T1000 (cell line): Measurements from ENCODE around the gene BSPRY.
"Not testable (repeated sequence)": the region's sequence is repeated elsewhere in the genome, so short reads cannot be mapped to it uniquely, and the experiment has no call there.

ENCODE experiments used
- DNase-seq: peaks from one replicate; lab custom pipeline; 2025; ENCODE audit warnings: mixed read lengths; lab: John Stamatoyannopoulos, UW

Gene BSPRY

DNA sequence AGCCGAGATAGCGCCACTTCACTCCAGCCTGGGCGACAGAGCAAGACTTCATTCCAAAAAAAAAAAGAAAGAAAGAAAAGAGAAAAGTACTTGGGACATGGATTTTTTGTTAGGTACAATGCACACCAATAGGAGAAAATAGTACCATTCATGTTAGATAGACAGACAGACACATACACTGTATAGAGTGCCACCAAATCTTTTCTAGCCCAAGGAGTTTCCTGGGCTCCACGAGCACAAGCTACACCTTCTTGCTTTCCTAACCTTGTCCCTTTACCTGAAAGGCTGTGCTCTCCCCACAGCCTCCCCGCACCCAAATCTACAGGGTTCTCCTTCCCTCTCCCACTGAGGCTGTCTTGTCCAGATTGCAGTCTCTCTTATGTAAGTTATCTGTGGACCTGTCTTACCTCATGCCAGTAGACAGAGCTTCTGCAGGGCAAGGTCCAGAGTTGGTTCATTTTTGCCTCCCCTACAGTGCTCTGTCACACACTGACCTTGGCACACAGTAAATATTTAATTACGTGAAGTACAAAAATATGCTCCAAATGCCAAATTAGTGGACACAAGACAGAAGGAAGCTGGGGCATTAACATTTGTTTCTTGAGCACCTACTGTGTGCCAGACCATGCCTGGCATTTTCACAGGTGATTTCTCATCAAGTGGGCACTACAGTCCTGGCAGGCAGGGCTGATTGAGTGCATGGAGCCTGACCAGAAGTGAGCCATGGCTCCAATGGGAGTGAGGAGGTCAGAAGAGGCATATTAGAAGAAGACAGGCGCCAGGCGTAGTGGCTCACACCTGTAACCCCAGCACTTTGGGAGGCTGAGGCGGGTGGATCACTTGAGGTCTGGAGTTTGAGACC lies 45.9 kb downstream of the BSPRY start:
- no peak for DNase-seq

DNA sequence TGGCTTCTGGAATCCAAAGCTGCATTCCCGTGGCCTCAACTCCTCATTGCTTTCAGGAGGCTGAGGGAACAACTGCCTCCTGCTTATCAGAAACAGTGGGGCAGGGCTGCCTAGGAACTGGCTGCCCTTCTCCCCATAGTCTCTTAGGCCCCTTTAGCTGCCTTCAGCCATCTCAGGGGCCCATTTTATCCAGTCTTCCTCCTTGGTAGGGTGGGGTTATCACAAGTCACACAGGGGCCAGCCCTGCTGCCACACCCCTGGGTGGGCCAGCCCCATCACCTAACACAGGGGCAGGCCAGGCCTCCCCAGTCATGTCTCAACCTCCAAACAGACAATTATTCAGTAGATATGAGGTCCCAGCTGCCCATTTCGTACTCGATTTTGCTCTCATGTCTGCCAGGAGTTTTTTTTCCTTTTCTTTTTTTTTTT lies 47.9 kb downstream of the BSPRY start:
- no peak for DNase-seq

DNA sequence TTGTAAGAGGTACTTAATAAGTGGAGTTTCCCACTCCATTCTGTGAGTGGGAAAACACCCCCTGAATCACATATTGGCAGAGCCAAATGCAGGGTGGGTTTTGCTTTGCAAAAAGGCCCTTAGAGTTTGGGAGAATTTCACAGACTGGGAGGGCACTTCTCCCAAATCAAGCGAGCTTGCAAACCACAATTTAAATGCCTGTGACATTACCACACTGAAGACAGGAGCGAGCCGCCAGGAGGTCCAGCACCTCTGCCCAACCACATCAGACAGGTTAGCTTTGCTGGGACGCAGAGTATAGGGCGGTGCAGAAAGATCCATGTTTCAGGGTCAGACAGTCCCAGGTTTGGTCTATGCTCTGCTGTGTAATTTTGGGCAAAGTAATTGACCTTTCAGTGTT lies 49.5 kb downstream of the BSPRY start:
- DNase-seq: no peak

DNA sequence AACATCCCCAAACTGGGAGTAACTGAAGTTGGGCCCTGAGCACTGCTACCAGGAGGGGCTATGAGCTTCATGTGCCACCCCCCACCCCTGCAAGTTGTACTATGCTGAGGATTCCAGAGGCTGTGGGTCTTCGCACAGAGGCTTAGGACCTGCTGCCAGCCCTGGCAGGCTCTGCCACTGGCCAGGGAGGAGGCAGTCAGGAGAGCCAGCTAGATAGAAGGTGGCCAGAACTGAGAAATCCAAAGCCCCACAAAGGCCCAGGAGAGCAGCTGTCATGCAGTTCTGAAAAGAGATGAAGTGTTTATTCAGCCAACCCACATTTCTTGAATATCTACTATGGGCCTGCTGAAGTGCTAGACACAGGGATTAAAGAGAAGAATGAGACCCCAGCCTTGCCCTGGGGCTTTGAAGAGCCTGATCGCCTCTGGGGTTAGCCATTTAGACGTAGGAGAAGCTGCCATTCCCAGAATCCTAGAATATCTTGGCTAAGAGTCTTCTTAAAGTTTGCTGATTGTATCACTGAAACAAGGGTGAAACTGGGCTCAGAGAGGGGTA lies 50.4 kb downstream of the BSPRY start:
- no peak for DNase-seq

DNA sequence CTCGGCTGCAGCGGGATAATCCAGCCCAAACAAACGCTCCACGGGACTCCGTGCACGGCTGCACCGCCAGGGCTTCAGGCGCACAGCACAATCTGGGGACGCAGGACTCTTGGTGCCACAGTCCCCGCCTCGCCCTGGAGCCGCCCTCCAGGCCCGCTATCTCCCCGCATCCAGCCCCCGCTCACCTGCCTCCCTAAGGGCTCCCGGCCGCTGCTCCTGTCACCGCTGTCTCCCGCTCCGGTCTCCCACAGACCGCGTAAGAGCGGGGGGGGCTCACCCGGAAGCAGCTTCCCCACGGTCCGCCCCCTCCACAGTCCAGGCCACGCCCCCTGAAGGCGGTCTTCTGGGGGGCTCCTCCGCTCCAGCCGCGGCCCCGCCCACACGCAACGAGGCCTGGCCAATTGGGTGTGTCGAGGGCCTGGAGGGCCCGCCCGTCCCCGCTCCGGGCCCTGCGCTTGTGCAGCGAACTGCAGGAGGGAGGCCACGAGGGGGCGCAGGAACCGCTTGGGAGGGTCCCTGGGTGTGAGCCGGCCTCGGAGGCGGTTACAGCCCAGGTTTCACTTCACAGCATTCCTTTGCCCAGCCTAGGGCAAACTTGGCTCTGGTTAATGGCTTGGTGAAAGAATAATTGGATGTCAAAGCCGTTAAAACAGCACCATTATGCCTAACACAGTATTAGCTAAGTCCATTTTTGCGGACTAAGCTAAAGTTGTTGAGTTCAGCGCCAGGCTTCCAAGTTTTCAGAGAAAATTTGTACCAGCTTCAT lies 51.9 kb downstream of the BSPRY start, which contains the start of gene ALAD:
TSS of gene ALAD (minus strand) at position 258 of the 766 bp plus-strand sequence. CDS start 7,725 bp downstream, outside the sequence.
- peak; percentile 97 for DNase-seq

DNA sequence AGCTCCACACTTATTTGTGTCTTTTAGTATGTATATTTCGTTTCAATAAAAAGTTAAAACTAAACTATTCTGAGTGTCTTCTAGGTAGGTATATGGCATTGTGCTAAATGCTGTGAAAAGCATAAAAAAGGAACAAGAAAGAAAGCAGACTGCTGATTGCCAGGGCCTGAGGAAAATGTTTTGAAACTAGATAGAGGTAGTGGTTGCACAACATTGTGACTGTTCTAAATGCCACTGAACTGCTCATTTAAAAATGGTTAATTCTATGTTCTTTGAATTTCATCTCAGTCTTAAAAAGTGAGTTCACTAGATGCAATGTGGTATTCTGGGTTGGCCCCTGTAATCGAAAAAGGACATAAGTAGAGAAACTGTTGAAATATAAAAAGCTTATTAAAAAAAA lies 54.3 kb downstream of the BSPRY start:
- DNase-seq: no peak

DNA sequence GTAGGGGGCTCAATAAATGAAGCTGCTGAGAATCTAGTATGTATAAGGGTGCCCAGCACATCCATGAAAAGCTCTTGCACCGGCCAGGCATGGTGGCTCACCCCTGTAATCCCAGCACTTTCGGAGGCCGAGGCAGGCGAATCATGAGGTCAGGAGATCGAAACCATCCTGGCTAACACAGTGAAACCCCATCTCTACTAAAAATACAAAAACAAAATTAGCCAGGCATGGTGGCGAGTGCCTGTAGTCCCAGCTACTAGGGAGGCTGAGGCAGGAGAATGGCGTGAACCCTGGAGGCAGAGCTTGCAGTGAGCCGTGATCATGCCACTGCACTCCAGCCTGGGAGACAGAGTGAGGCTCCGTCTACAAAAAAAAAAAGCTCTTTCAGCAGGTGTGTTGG lies 57.0 kb downstream of the BSPRY start:
- not testable (repeated sequence) for DNase-seq

DNA sequence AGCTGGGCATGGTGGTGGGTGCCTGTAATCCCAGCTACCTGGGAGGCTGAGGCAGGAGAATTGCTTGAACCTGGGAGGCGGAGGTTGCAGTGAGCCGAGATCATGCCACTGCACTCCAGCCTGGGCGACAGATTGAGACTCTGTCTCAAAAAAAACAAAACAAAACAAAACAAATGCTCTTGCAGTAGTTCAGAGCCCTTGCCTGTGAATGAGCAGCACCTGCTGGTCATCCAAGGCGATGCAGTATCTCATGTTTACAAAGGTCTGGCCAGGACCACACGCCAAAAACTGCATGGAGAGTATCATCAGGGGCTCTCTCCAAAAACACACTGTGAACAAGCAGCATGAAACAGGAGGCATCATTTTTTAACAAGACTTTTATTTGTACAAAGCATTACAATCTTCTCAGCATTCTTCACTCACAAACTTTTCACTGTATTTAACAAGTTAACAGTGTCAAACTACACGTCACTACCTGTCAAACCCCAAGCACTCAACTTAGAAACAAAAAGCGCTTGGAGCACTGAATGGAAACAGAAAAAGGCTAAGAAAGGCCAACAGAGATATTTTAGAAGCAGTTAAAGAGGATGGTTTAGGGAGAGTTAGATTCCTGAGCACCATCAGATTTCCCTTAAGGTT lies 57.7 kb downstream of the BSPRY start:
- peak; percentile 17 for DNase-seq

DNA sequence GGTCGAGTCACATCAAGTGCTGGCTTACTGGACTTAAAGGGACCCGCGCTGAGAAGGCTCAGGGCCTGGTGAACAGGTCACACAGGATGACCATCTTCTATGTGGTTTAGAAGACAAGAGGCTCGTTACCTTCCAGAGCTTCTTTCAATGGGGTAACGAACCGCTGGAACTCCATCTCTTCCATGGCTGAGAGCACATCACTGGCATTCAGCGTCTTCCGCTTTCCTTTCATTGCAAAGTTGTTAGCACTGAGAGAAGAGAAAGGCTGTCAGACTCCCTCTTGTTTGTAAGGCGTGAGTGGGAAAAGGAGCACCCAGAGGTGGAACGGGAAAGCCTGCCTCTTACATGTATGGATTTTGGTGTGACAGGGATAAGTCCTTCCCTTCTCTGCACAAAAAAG lies 60.1 kb downstream of the BSPRY start:
- no peak for DNase-seq

DNA sequence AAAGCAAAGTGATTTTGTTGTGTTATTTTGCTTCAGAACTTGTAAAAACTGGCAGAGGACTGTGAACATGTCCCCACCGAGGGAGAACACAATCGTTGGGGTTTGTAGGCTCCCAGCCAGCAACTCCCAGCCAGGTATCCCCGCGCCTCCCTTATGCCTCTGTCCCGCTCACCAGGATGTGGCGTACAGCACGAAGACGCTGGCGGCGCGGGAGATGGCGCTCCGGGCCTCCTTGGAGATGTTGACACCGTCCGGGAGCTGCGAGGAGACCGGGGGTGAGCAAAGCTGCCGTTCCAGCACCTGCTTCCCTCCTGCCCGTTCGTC lies 60.5 kb downstream of the BSPRY start:
- DNase-seq: no peak

DNA sequence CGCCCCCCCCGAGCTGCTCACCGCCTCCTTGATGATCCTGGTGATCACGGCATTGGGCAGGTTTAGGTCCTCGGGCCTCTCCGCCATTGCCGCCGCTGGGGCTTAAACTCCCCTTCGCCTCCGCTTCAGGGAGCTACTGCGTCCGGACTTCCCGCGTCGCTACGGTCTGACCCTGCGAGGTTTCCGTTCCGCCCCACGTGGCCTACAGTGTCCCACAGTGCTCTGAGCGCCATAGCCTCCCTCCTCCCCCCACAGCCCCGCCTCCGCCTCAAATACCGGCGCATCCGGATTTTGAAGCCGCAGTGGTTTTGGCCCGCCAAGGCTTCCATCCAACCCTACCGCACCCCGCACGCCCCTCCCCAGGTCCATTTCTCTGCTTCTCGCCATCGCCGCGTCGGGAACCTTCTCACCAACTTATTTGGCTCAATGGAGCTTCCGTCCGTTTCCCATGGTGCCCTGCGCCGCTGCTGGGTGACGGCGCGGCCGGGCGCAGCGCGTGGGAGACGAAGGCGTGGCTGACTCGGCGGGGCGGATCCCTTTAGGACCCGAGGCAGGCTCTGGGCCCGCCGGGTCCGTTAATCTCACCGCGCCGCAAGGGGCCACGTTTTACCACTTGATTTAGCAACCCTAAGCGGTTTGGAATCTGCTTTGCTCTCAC lies 61.0 kb downstream of the BSPRY start, which contains the start of the genes C9orf43 and POLE3:
TSS of gene C9orf43 (plus strand) at position 541 of the 658 bp plus-strand sequence. CDS start 2,747 bp downstream, outside the sequence.
TSS of gene POLE3 (minus strand) at position 469 of the 658 bp plus-strand sequence. CDS start at position 87, 382 bp downstream.
- peak; percentile 92 for DNase-seq

DNA sequence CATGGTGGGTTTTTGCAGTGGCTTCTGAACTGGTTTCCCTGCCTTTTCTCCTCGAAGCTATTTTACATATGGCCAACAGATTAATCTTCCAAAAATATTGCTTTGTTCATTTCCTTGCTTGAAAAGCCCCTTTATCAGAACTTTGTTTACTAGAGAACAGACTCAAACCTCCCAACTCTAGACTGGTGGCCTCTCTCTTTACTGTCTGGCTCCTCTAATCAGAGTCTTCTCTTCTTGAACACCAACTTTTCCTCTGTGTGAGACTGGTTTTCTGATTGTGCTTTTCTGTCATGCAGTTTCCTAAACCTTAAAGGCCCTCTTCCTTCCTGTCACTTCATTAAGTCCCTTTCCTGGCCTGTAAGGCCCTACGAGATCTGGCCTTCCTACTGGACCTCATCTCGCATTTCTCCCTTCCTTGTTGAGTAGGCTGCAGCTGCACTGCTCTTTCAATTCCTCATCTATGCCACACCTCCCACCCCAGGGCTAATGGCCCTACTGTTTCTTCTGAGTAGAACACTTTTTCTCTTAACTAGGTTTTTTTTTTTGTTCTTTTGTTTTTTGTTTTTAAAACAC lies 66.9 kb downstream of the BSPRY start:
- no peak for DNase-seq

DNA sequence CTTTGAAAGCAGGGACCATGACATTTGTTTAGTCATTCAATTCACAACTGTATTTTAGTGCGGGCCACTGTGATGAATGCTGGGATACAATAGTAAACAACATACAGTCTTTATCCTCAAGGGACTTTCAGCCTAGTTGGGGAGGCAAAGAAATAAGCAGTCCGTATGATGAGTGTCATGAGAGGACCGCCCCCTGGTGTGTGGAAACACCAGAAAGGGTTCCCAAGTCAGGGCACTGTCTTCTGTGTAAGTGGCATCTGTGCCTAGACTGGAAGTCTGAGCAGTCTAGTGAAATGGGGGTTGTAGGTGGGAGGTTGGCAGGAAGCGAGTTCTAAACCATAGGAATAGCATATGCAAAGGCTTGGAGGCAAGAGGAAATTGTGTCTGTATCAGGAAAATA lies 68.0 kb downstream of the BSPRY start:
- DNase-seq: no peak
